ENCODE results near the gene DENND4C.

DNA sequence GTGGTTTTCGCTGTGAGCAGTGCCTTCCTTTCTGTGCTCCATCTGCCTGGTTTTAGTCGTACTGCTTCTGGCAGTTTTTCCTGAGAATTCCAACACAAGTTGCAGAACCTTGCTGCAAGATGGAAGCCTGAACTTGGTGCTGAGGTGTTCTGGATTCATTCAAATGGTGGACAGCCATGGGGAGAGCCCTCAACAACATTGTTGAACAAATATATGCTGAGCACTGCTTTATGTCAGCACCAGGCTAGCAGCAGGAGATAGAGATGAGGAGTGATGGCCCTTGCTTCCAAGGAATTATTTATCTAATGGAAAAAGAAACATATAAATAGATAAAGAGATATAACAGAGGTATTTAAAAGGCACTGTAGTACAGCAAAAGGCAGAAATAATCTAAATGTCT, 156.8 kb downstream of the DENND4C start:
- no peak for TF ChIP-seq CTCF (IDR thresholded peaks at IDR 0.05)
- TF ChIP-seq MAX (CRISPR knock-in tag; IDR thresholded peaks at IDR 0.05) = no peak
- TF ChIP-seq NR2C2 (CRISPR knock-in tag; IDR thresholded peaks at IDR 0.05) = no peak

All from WTC11 (cell line).